K562 (cell line): ENCODE data around the gene KLHL41. TPM values are rescaled to one million over a fixed set of nuclear protein-coding genes. Genes with fewer than 3 reads are reported as not detected.
A peak's percentile ranks its signal among the peaks of the same experiment; 100 is the strongest.

Experiments used
- BCL6 ChIP-seq: fragments of 250-450 bp; sonication (Bioruptor Pico); IDR thresholded peaks from 2 replicates; pipeline ENCODE4 v1.4.0; 2020
- CAMTA2 ChIP-seq: fragments of 250-450 bp; sonication (Bioruptor Pico); conservative IDR thresholded peaks from 2 replicates; pipeline ENCODE4 v1.5.1; 2022
- CBX2 ChIP-seq: fragments of 200-600 bp; sonication (generic); IDR thresholded peaks from one replicate; pipeline ENCODE4 v1.6.1; 2012; ENCODE audit warnings: mild to moderate bottlenecking, low read length, inconsistent platforms; ENCODE audit not compliant: insufficient read depth, poor library complexity, severe bottlenecking
- FOXJ3 ChIP-seq: sonication (generic); formaldehyde crosslinking; IDR thresholded peaks from 2 replicates; pipeline ENCODE4 v1.4.0; 2020; ENCODE audit warnings: mild to moderate bottlenecking, missing genetic modification reagents
- HES1 ChIP-seq: fragments of 450-650 bp; IDR thresholded peaks from 2 replicates; pipeline ENCODE4 v1.6.1; 2016; ENCODE audit warnings: low read depth, mild to moderate bottlenecking, moderate library complexity
- HLTF ChIP-seq: fragments of 450-650 bp; IDR thresholded peaks from 2 replicates; pipeline ENCODE4 v1.6.1; 2016
- KLF1 ChIP-seq: fragments of 450-650 bp; IDR thresholded peaks from 2 replicates; pipeline ENCODE4 v1.6.1; 2016; ENCODE audit warnings: missing genetic modification characterization, missing compliant biosample characterization
- MGA ChIP-seq: fragments of 450-650 bp; IDR thresholded peaks from 2 replicates; pipeline ENCODE4 v1.6.1; 2016; ENCODE audit warnings: mild to moderate bottlenecking, moderate library complexity
- MTF1 ChIP-seq: fragments of 250-450 bp; sonication (Bioruptor Pico); IDR thresholded peaks from 2 replicates; pipeline ENCODE4 v1.9.0; 2021; ENCODE audit warnings: moderate library complexity, mild to moderate bottlenecking, inconsistent platforms, borderline replicate concordance
- NBN ChIP-seq: fragments of 450-650 bp; IDR thresholded peaks from 2 replicates; pipeline ENCODE4 v1.6.1; 2016; ENCODE audit warnings: low read depth, mild to moderate bottlenecking
- NFRKB ChIP-seq: fragments of 450-650 bp; IDR thresholded peaks from 2 replicates; pipeline ENCODE4 v1.6.1; 2016; ENCODE audit warnings: low read depth
- RAD21 ChIP-seq, 2 experiments: fragments of 250-450 bp in 1 of 2; fragments of 450-650 bp in 1 of 2; sonication (Bioruptor Pico) in 1 of 2; formaldehyde crosslinking in 1 of 2; IDR thresholded peaks in 1 of 2; conservative IDR thresholded peaks in 1 of 2; 2 replicates each; pipeline versions ENCODE4 v1.4.0 to v1.8.0; 2020 to 2022; ENCODE audit warnings: mild to moderate bottlenecking in 2 of 2, moderate library complexity in 1 of 2
- RHOXF2B ChIP-seq: fragments of 250-450 bp; sonication (Bioruptor Pico); conservative IDR thresholded peaks from 2 replicates; pipeline ENCODE4 v1.5.1; 2021
- SMARCC2 ChIP-seq: fragments of 450-650 bp; IDR thresholded peaks from 2 replicates; pipeline ENCODE4 v1.6.1; 2017; ENCODE audit warnings: antibody characterized with exemption, moderate library complexity, mild to moderate bottlenecking, low read depth
- SP2 ChIP-seq: IDR thresholded peaks from 2 replicates; pipeline ENCODE4 v1.6.1; 2011; ENCODE audit warnings: mild to moderate bottlenecking, low read depth, low read length, moderate library complexity; ENCODE audit not compliant: poor library complexity, severe bottlenecking; ENCODE audit errors: extremely low read depth
- SRSF3 ChIP-seq: fragments of 200-400 bp; formaldehyde crosslinking; IDR thresholded peaks from 2 replicates; pipeline ENCODE4 v1.6.1; 2016; ENCODE audit warnings: mild to moderate bottlenecking, low read length, moderate library complexity; ENCODE audit not compliant: insufficient read depth
- ZNF561 ChIP-seq: fragments of 450-650 bp; formaldehyde crosslinking; conservative IDR thresholded peaks from 2 replicates; pipeline ENCODE4 v1.4.0; 2020; ENCODE audit warnings: mild to moderate bottlenecking, moderate library complexity
- polyA plus RNA-seq, 8 experiments: library from polyadenylated mRNA; depleted of rRNA in 4 of 8; stranded (reverse) in 5 of 8; unstranded in 3 of 8; fragments of >200 nt; fragmentation: Nextera tagmentation in 2 of 8; fragmentation: Illumina TruSeq in 1 of 8; extraction: Ambion mirVana in 2 of 8; extraction: Trizol in 1 of 8; gene quantifications; 2 replicates each; pipeline versions ENCODE4 v1.2.1 to v1.2.3, GENCODE V29; 2011 to 2014; ENCODE audit warnings: inconsistent platforms in 1 of 8, missing spikeins in 1 of 8
- total RNA-seq, 7 experiments: library from RNA; depleted of rRNA in 6 of 7; stranded (reverse); fragments of >200 nt in 6 of 7; fragmentation: Illumina TruSeq in 2 of 7; extraction: Trizol in 2 of 7; gene quantifications; 2 replicates each; pipeline versions ENCODE4 v1.2.1 to v1.2.3, GENCODE V29; 2011 to 2021; ENCODE audit warnings: low replicate concordance in 1 of 7

Gene KLHL41
- total and polyA plus RNA-seq, 9 of the 15 experiments (the other 6 are each of a cell fraction or from before 2014, with no cell fraction given): 0.05 to 1.5 (median 0.09) TPM

- TF ChIP-seq MGA (peak; percentile 93), HES1 (no peak), SRSF3 (no peak), RHOXF2B (CRISPR knock-in tag) (no peak), MTF1 (CRISPR knock-in tag) (no peak), NFRKB (no peak), BCL6 (CRISPR knock-in tag) (no peak), HLTF (0 out of 2 replicates have a peak, but pooled peaks have one; percentile 22), SP2 (no peak), SMARCC2 (peak; percentile 68), ZNF561 (0 out of 2 replicates have a peak, but pooled peaks have one; percentile 43), FOXJ3 (CRISPR knock-in tag) (no peak), RAD21 (CRISPR knock-in tag; conservative IDR thresholded peaks at IDR 0.05 in 1 of 2, IDR thresholded peaks at IDR 0.05 in 1 of 2) (peak; percentile 53 to 62), CAMTA2 (CRISPR knock-in tag) (no peak), KLF1 (tag) (no peak), NBN (peak; percentile 61; the same call in 1 of the 2 replicates), CBX2 (no peak)
Measured at GRCh38 chr2:169479257-169480078, 30.0 kb upstream of the KLHL41 start, which contains the start of gene BBS5 (continued).
